GM23338 (cell line): ENCODE results near the gene MBD5. TPM values are rescaled to one million over a fixed set of nuclear protein-coding genes. Genes with fewer than 3 reads are reported as not detected.

Source experiments
- ATAC-seq: fragments of 200-7000 bp; cut with Tn5 transposase; 3 replicates; pipeline ENCODE4 v1.9.1; 2020
- DNase-seq: peaks from one replicate; pipeline ENCODE4 v3.0.0-alpha.2; 2015; ENCODE audit warnings: low spot score
- H2AFZ ChIP-seq: fragments of 200-600 bp; sonication (generic); 2 replicates; pipeline ENCODE4 v1.8.0; 2016; ENCODE audit warnings: antibody characterized with exemption, mild to moderate bottlenecking, moderate library complexity
- H3F3A ChIP-seq: fragments of 200-600 bp; sonication (generic); replicated peaks from 2 replicates; pipeline ENCODE4 v1.8.0; 2017; ENCODE audit warnings: antibody characterized with exemption, mixed run types, low read depth
- H3K27ac ChIP-seq: fragments of 200-600 bp; sonication (generic); 2 replicates; pipeline ENCODE4 v1.6.1; 2016; ENCODE audit warnings: low read depth
- H3K27me3 ChIP-seq: fragments of 200-600 bp; sonication (generic); 2 replicates; pipeline ENCODE4 v1.8.0; 2016; ENCODE audit warnings: mild to moderate bottlenecking, mixed run types, moderate library complexity; ENCODE audit not compliant: insufficient read depth
- H3K36me3 ChIP-seq: fragments of 200-600 bp; sonication (generic); 2 replicates; pipeline ENCODE4 v1.8.0; 2016; ENCODE audit warnings: mild to moderate bottlenecking; ENCODE audit not compliant: insufficient read depth
- H3K4me1 ChIP-seq: fragments of 200-600 bp; sonication (generic); 2 replicates; pipeline ENCODE4 v1.8.0; 2016; ENCODE audit warnings: mild to moderate bottlenecking, moderate library complexity; ENCODE audit not compliant: insufficient read depth
- H3K4me2 ChIP-seq: fragments of 200-600 bp; sonication (generic); 2 replicates; pipeline ENCODE4 v1.7.1; 2017; ENCODE audit warnings: mixed run types
- H3K4me3 ChIP-seq: fragments of 200-600 bp; sonication (generic); 2 replicates; pipeline ENCODE4 v1.6.1; 2016; ENCODE audit warnings: mixed run types
- H3K79me2 ChIP-seq: fragments of 200-600 bp; sonication (generic); replicated peaks from 2 replicates; pipeline ENCODE4 v1.8.0; 2017; ENCODE audit warnings: mild to moderate bottlenecking; ENCODE audit not compliant: insufficient read depth
- H3K9me2 ChIP-seq: fragments of 200-600 bp; sonication (generic); 2 replicates; pipeline ENCODE4 v1.8.0; 2017; ENCODE audit not compliant: insufficient read depth
- H4K20me1 ChIP-seq: fragments of 200-600 bp; sonication (generic); replicated peaks from 2 replicates; pipeline ENCODE4 v1.8.0; 2017; ENCODE audit warnings: mild to moderate bottlenecking; ENCODE audit not compliant: insufficient read depth
- H3K27ac Mint-ChIP-seq: 2 replicates; pipeline ENCODE4 v1.8.0; 2020; ENCODE audit warnings: inconsistent platforms, mild to moderate bottlenecking, moderate library complexity, mixed read lengths
- H3K27me3 Mint-ChIP-seq: 3 replicates; pipeline ENCODE4 v1.8.0; 2022; ENCODE audit warnings: low read depth, mild to moderate bottlenecking, moderate library complexity, mixed read lengths, inconsistent platforms; ENCODE audit not compliant: insufficient read depth, poor library complexity
- H3K36me3 Mint-ChIP-seq: 3 replicates; pipeline ENCODE4 v1.8.0; 2021; ENCODE audit warnings: low read depth, mild to moderate bottlenecking, inconsistent platforms, moderate library complexity, mixed read lengths
- H3K4me1 Mint-ChIP-seq: 3 replicates; pipeline ENCODE4 v1.8.0; 2020; ENCODE audit warnings: mild to moderate bottlenecking, inconsistent platforms, mixed read lengths
- H3K4me3 Mint-ChIP-seq: 3 replicates; pipeline ENCODE4 v1.8.0; 2021; ENCODE audit warnings: moderate library complexity, mild to moderate bottlenecking, inconsistent platforms, mixed read lengths
- H3K9me3 Mint-ChIP-seq: 3 replicates; pipeline ENCODE4 v1.8.0; 2020; ENCODE audit warnings: moderate library complexity, mild to moderate bottlenecking, inconsistent platforms, mixed read lengths
- CREB1 ChIP-seq: fragments of 250-450 bp; sonication (Bioruptor Pico); IDR thresholded peaks from 2 replicates; pipeline ENCODE4 v1.5.0; 2020; ENCODE audit warnings: low read depth, mild to moderate bottlenecking, moderate library complexity
- EZH2 ChIP-seq: fragments of 200-600 bp; sonication (generic); IDR thresholded peaks from one replicate; pipeline ENCODE4 v1.8.0; 2017; ENCODE audit warnings: antibody characterized with exemption, mild to moderate bottlenecking, low read depth; ENCODE audit not compliant: unreplicated experiment
- EZH2phosphoT487 ChIP-seq: fragments of 200-600 bp; sonication (generic); IDR thresholded peaks from one replicate; pipeline ENCODE4 v1.8.1; 2018; ENCODE audit warnings: antibody characterized with exemption; ENCODE audit not compliant: unreplicated experiment
- JUNB ChIP-seq: IDR thresholded peaks from one replicate; pipeline ENCODE4 v1.6.1; 2016; ENCODE audit warnings: antibody characterized with exemption; ENCODE audit not compliant: unreplicated experiment
- NANOG ChIP-seq: IDR thresholded peaks from 2 replicates; pipeline ENCODE4 v1.6.1; 2016; ENCODE audit warnings: antibody characterized with exemption, borderline replicate concordance
- POLR2AphosphoS5 ChIP-seq: IDR thresholded peaks from 2 replicates; pipeline ENCODE4 v1.6.1; 2016; ENCODE audit warnings: antibody characterized with exemption, low read depth
- STAT1 ChIP-seq: IDR thresholded peaks from one replicate; pipeline ENCODE4 v1.6.1; 2016; ENCODE audit warnings: antibody characterized with exemption; ENCODE audit not compliant: unreplicated experiment
- ZNF114 ChIP-seq: fragments of 250-450 bp; sonication (Bioruptor Pico); IDR thresholded peaks from 2 replicates; pipeline ENCODE4 v1.5.0; 2020; ENCODE audit warnings: mild to moderate bottlenecking, moderate library complexity
- ZNF331 ChIP-seq: fragments of 250-450 bp; sonication (Bioruptor Pico); IDR thresholded peaks from 2 replicates; pipeline ENCODE4 v1.5.0; 2020; ENCODE audit warnings: low read depth, mild to moderate bottlenecking, moderate library complexity
- polyA plus RNA-seq: library from polyadenylated mRNA; unstranded; fragments of >200 nt; fragmentation: Nextera tagmentation; extraction: Ambion mirVana; gene quantifications from 2 replicates; pipeline ENCODE4 v1.2.1, GENCODE V29; 2016
- total RNA-seq: library from RNA; depleted of rRNA; stranded (reverse); fragments of >200 nt; shearing (Covaris generic); gene quantifications from 2 replicates; pipeline ENCODE4 v1.2.3, GENCODE V29; 2014
- TF ChIP-seq, protein P1 (sequence below): IDR thresholded peaks from 2 replicates; pipeline ENCODE4 v1.6.1; 2016; ENCODE audit warnings: antibody characterized with exemption
- TF ChIP-seq, protein P2 (sequence below), 2 experiments: fragments of 200-600 bp in 1 of 2; sonication (generic) in 1 of 2; conservative IDR thresholded peaks; 2 replicates each; pipeline versions ENCODE4 v1.5.1 to v1.6.1; 2016 to 2017; ENCODE audit warnings: antibody characterized with exemption in 2 of 2, low read depth in 2 of 2, mild to moderate bottlenecking in 2 of 2, moderate library complexity in 1 of 2
- TF ChIP-seq, protein P3 (sequence below): IDR thresholded peaks from one replicate; pipeline ENCODE4 v1.6.1; 2018; ENCODE audit warnings: antibody characterized with exemption; ENCODE audit not compliant: unreplicated experiment
- TF ChIP-seq, protein P4 (sequence below): fragments of 250-450 bp; sonication (Bioruptor Pico); IDR thresholded peaks from 2 replicates; pipeline ENCODE4 v1.5.0; 2020; ENCODE audit warnings: mild to moderate bottlenecking, moderate library complexity

Gene MBD5
- total and polyA plus RNA-seq, 2 experiments from 2014 or later: 16.2 to 23.1 TPM

DNA sequence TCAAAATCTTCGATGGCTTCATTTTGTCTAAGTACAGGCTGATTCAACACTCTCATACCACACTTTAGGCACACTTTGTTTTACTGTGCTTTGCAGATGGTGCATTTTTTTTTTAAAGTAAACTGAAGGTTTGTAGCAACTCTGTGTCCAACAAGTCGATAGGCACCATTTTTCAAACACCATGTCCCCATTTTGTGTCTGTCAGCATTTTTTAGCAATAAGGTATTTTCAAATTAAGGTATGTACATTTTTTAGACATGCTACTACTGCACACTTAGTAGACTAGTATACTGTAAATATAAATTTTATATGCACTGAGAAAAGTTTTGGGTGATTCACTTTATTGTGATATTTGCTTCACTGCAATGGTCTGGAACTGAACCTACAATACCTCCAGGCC, 44.8 kb upstream of the MBD5 start:
- Mint-ChIP-seq H3K27me3 (peaks cover 1% of the 10 kb centered on the region), H3K27ac (peak overlapping the region; percentile 29; the same call in 1 of the 2 replicates), H3K4me1 (peaks cover 5% of the 10 kb centered on the region), H3K36me3 (peaks cover 4% of the 10 kb centered on the region; the same call in 2 of the 3 replicates), H3K9me3 (no peaks in the 10 kb centered on the region), H3K4me3 (no peak overlapping the region)
- Histone ChIP-seq H3K4me2 (no peak overlapping the region), H3K4me1 (peaks cover 8% of the 10 kb centered on the region; the same call in 1 of the 2 replicates), H3K9me2 (no peaks in the 10 kb centered on the region), H3K4me3 (no peak overlapping the region), H3K79me2 (peaks cover 71% of the 10 kb centered on the region), H3K27ac (no peak overlapping the region), H2AFZ (no peak overlapping the region), H3K27me3 (no peaks in the 10 kb centered on the region), H3K36me3 (no peaks in the 10 kb centered on the region), H4K20me1 (peaks cover 13% of the 10 kb centered on the region), H3F3A (no peaks in the 10 kb centered on the region)
- TF ChIP-seq, protein P1, sequence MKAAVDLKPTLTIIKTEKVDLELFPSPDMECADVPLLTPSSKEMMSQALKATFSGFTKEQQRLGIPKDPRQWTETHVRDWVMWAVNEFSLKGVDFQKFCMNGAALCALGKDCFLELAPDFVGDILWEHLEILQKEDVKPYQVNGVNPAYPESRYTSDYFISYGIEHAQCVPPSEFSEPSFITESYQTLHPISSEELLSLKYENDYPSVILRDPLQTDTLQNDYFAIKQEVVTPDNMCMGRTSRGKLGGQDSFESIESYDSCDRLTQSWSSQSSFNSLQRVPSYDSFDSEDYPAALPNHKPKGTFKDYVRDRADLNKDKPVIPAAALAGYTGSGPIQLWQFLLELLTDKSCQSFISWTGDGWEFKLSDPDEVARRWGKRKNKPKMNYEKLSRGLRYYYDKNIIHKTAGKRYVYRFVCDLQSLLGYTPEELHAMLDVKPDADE: no peak
- TF ChIP-seq, protein P2, sequence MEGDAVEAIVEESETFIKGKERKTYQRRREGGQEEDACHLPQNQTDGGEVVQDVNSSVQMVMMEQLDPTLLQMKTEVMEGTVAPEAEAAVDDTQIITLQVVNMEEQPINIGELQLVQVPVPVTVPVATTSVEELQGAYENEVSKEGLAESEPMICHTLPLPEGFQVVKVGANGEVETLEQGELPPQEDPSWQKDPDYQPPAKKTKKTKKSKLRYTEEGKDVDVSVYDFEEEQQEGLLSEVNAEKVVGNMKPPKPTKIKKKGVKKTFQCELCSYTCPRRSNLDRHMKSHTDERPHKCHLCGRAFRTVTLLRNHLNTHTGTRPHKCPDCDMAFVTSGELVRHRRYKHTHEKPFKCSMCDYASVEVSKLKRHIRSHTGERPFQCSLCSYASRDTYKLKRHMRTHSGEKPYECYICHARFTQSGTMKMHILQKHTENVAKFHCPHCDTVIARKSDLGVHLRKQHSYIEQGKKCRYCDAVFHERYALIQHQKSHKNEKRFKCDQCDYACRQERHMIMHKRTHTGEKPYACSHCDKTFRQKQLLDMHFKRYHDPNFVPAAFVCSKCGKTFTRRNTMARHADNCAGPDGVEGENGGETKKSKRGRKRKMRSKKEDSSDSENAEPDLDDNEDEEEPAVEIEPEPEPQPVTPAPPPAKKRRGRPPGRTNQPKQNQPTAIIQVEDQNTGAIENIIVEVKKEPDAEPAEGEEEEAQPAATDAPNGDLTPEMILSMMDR (conservative IDR thresholded peaks at IDR 0.05; ENCODE audit: low read depth in 2 of 2): no peak
- TF ChIP-seq POLR2AphosphoS5: no peak
- no peak for TF ChIP-seq STAT1
- TF ChIP-seq ZNF114 (CRISPR knock-in tag): no peak
- no peak for TF ChIP-seq JUNB
- TF ChIP-seq EZH2phosphoT487: no peak
- no peak for TF ChIP-seq CREB1 (CRISPR knock-in tag)
- TF ChIP-seq ZNF331 (CRISPR knock-in tag): no peak
- TF ChIP-seq NANOG: no peak
- no peak for TF ChIP-seq EZH2
- TF ChIP-seq, protein P3, sequence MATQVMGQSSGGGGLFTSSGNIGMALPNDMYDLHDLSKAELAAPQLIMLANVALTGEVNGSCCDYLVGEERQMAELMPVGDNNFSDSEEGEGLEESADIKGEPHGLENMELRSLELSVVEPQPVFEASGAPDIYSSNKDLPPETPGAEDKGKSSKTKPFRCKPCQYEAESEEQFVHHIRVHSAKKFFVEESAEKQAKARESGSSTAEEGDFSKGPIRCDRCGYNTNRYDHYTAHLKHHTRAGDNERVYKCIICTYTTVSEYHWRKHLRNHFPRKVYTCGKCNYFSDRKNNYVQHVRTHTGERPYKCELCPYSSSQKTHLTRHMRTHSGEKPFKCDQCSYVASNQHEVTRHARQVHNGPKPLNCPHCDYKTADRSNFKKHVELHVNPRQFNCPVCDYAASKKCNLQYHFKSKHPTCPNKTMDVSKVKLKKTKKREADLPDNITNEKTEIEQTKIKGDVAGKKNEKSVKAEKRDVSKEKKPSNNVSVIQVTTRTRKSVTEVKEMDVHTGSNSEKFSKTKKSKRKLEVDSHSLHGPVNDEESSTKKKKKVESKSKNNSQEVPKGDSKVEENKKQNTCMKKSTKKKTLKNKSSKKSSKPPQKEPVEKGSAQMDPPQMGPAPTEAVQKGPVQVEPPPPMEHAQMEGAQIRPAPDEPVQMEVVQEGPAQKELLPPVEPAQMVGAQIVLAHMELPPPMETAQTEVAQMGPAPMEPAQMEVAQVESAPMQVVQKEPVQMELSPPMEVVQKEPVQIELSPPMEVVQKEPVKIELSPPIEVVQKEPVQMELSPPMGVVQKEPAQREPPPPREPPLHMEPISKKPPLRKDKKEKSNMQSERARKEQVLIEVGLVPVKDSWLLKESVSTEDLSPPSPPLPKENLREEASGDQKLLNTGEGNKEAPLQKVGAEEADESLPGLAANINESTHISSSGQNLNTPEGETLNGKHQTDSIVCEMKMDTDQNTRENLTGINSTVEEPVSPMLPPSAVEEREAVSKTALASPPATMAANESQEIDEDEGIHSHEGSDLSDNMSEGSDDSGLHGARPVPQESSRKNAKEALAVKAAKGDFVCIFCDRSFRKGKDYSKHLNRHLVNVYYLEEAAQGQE: no peak
- TF ChIP-seq, protein P4, sequence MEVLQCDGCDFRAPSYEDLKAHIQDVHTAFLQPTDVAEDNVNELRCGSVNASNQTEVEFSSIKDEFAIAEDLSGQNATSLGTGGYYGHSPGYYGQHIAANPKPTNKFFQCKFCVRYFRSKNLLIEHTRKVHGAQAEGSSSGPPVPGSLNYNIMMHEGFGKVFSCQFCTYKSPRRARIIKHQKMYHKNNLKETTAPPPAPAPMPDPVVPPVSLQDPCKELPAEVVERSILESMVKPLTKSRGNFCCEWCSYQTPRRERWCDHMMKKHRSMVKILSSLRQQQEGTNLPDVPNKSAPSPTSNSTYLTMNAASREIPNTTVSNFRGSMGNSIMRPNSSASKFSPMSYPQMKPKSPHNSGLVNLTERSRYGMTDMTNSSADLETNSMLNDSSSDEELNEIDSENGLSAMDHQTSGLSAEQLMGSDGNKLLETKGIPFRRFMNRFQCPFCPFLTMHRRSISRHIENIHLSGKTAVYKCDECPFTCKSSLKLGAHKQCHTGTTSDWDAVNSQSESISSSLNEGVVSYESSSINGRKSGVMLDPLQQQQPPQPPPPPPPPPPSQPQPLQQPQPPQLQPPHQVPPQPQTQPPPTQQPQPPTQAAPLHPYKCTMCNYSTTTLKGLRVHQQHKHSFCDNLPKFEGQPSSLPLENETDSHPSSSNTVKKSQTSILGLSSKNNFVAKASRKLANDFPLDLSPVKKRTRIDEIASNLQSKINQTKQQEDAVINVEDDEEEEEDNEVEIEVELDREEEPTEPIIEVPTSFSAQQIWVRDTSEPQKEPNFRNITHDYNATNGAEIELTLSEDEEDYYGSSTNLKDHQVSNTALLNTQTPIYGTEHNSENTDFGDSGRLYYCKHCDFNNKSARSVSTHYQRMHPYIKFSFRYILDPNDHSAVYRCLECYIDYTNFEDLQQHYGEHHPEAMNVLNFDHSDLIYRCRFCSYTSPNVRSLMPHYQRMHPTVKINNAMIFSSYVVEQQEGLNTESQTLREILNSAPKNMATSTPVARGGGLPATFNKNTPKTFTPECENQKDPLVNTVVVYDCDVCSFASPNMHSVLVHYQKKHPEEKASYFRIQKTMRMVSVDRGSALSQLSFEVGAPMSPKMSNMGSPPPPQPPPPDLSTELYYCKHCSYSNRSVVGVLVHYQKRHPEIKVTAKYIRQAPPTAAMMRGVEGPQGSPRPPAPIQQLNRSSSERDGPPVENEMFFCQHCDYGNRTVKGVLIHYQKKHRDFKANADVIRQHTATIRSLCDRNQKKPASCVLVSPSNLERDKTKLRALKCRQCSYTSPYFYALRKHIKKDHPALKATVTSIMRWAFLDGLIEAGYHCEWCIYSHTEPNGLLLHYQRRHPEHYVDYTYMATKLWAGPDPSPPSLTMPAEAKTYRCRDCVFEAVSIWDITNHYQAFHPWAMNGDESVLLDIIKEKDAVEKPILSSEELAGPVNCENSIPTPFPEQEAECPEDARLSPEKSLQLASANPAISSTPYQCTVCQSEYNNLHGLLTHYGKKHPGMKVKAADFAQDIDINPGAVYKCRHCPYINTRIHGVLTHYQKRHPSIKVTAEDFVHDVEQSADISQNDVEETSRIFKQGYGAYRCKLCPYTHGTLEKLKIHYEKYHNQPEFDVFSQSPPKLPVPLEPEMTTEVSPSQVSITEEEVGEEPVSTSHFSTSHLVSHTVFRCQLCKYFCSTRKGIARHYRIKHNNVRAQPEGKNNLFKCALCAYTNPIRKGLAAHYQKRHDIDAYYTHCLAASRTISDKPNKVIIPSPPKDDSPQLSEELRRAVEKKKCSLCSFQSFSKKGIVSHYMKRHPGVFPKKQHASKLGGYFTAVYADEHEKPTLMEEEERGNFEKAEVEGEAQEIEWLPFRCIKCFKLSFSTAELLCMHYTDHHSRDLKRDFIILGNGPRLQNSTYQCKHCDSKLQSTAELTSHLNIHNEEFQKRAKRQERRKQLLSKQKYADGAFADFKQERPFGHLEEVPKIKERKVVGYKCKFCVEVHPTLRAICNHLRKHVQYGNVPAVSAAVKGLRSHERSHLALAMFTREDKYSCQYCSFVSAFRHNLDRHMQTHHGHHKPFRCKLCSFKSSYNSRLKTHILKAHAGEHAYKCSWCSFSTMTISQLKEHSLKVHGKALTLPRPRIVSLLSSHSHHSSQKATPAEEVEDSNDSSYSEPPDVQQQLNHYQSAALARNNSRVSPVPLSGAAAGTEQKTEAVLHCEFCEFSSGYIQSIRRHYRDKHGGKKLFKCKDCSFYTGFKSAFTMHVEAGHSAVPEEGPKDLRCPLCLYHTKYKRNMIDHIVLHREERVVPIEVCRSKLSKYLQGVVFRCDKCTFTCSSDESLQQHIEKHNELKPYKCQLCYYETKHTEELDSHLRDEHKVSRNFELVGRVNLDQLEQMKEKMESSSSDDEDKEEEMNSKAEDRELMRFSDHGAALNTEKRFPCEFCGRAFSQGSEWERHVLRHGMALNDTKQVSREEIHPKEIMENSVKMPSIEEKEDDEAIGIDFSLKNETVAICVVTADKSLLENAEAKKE: no peak
- DNase-seq: no peak
- ATAC-seq: no peak
